Cerebellar cortex (tissue), 1 donor: ENCODE results near the gene PTTG2.

Source experiments
- DNase-seq: peaks from one replicate; pipeline ENCODE4 v3.0.0-alpha.2; 2015; ENCODE audit warnings: low spot score

PTTG2 gene

GRCh38 chr4:38009949-38010348 is 49.8 kb downstream of the PTTG2 start:
- DNase-seq: no peak
